Kidney epithelial cell (primary cell): ENCODE results near the gene CD300LB. TPM values are rescaled to one million over a fixed set of nuclear protein-coding genes. Genes with fewer than 3 reads are reported as not detected.

ENCODE experiments used
- DNase-seq: peaks from one replicate; pipeline ENCODE4 v3.0.0-alpha.2; 2010; ENCODE audit warnings: low read depth
- H3K27me3 ChIP-seq: 2 replicates; pipeline ENCODE4 v1.6.0; 2011; ENCODE audit warnings: low read length; ENCODE audit not compliant: control insufficient read depth, insufficient read depth
- H3K36me3 ChIP-seq: 2 replicates; pipeline ENCODE4 v1.5.1; 2011; ENCODE audit warnings: low read length; ENCODE audit not compliant: control insufficient read depth, insufficient read depth
- H3K4me3 ChIP-seq: 2 replicates; pipeline ENCODE4 v1.5.1; 2011; ENCODE audit warnings: low read depth, mild to moderate bottlenecking, control low read depth, low read length
- CTCF ChIP-seq: IDR thresholded peaks from 2 replicates; pipeline ENCODE4 v1.5.1; 2011; ENCODE audit warnings: mild to moderate bottlenecking, moderate library complexity, low read length, control low read depth, inconsistent platforms; ENCODE audit not compliant: insufficient read depth, poor library complexity, severe bottlenecking
- total RNA-seq: library from RNA; depleted of rRNA; stranded (reverse); fragments of >200 nt; gene quantifications from 2 replicates; pipeline ENCODE4 v1.2.3, GENCODE V29; 2015

Gene CD300LB
- total RNA-seq, 1 donor from 2014 or later = not detected

- no peak for DNase-seq
Measured at GRCh38 chr17:74532115-74532514, 840 bp upstream of the CD300LB start.

GRCh38 chr17:74530831-74531150 lies 484 bp downstream of the CD300LB start:
- no peak for DNase-seq
- Histone ChIP-seq H3K36me3 (no peaks in the 10 kb centered on the region), H3K27me3 (no peaks in the 10 kb centered on the region), H3K4me3 (no peak overlapping the region)
- no peak for TF ChIP-seq CTCF

More at GRCh38 chr17:74532115-74532514, 840 bp upstream of the CD300LB start:
- Histone ChIP-seq H3K27me3 (no peaks in the 10 kb centered on the region), H3K4me3 (no peak overlapping the region), H3K36me3 (no peaks in the 10 kb centered on the region)
- TF ChIP-seq CTCF = no peak

GRCh38 chr17:74529243-74529642 lies 2.0 kb downstream of the CD300LB start:
- Histone ChIP-seq H3K36me3 (no peaks in the 10 kb centered on the region), H3K4me3 (no peak overlapping the region), H3K27me3 (no peaks in the 10 kb centered on the region)
- no peak for TF ChIP-seq CTCF
- no peak for DNase-seq

GRCh38 chr17:74528491-74529199 lies 2.6 kb downstream of the CD300LB start:
- TF ChIP-seq CTCF = no peak
- DNase-seq = no peak
- H3K36me3 ChIP-seq = no peaks in the 10 kb centered on the region
- H3K27me3 ChIP-seq = no peaks in the 10 kb centered on the region
- no peak overlapping the region for H3K4me3 ChIP-seq

- Histone ChIP-seq H3K4me3 (no peak overlapping the region), H3K27me3 (no peaks in the 10 kb centered on the region), H3K36me3 (no peaks in the 10 kb centered on the region)
- DNase-seq = no peak
- TF ChIP-seq CTCF = no peak
Measured at GRCh38 chr17:74527756-74528155, 3.5 kb downstream of the CD300LB start.

- H3K27me3 ChIP-seq = no peaks in the 10 kb centered on the region
- H3K36me3 ChIP-seq = no peaks in the 10 kb centered on the region
- H3K4me3 ChIP-seq = no peak overlapping the region
- no peak for DNase-seq
- TF ChIP-seq CTCF = no peak
Measured at GRCh38 chr17:74527081-74527480, 4.2 kb downstream of the CD300LB start.
